Hepatocyte (in vitro differentiated cells): ENCODE data around the gene SMIM12.

ENCODE experiments used
- EZH2phosphoT487 ChIP-seq: fragments of 200-600 bp; sonication (generic); IDR thresholded peaks from one replicate; pipeline ENCODE4 v1.6.1; 2018; ENCODE audit warnings: antibody characterized with exemption, mild to moderate bottlenecking, low read depth, moderate library complexity; ENCODE audit not compliant: unreplicated experiment, severe bottlenecking
- TF ChIP-seq, protein P1 (sequence below): fragments of 200-600 bp; sonication (generic); IDR thresholded peaks from 2 replicates; pipeline ENCODE4 v1.5.1; 2016; ENCODE audit warnings: antibody characterized with exemption, mild to moderate bottlenecking; ENCODE audit not compliant: poor library complexity

DNA sequence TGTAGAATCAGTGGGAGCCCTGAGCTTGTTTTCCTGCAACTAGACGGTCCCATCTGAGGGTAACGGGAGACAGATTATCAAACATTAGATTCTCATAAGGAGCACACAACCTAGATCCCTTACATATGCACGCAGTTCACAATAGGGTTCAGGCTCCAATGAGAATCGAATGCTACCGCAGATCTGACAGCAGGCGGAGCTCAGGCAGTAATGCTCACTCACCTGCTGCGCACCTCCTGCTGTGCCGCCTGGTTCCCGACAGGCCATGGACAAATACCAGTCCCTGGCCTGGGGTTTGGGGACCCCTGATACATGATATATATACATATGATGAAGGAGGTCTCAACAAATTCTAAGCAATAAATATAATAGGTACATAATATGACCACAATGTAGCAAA, 19.7 kb upstream of the SMIM12 start:
- TF ChIP-seq EZH2phosphoT487: no peak
- TF ChIP-seq, protein P1, sequence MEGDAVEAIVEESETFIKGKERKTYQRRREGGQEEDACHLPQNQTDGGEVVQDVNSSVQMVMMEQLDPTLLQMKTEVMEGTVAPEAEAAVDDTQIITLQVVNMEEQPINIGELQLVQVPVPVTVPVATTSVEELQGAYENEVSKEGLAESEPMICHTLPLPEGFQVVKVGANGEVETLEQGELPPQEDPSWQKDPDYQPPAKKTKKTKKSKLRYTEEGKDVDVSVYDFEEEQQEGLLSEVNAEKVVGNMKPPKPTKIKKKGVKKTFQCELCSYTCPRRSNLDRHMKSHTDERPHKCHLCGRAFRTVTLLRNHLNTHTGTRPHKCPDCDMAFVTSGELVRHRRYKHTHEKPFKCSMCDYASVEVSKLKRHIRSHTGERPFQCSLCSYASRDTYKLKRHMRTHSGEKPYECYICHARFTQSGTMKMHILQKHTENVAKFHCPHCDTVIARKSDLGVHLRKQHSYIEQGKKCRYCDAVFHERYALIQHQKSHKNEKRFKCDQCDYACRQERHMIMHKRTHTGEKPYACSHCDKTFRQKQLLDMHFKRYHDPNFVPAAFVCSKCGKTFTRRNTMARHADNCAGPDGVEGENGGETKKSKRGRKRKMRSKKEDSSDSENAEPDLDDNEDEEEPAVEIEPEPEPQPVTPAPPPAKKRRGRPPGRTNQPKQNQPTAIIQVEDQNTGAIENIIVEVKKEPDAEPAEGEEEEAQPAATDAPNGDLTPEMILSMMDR: no peak
